ENCODE measurements around the gene USP8. TPM values are rescaled to one million over a fixed set of nuclear protein-coding genes. Genes with fewer than 3 reads are reported as not detected.

Gene USP8
- polyA plus RNA-seq, 3 donors = 32.1 to 62.4 (median 37.3) TPM

- Histone ChIP-seq H3K9me3 (replicated peaks in 1 of 2; ENCODE audit: control insufficient read depth in 1 of 2, insufficient read depth in 1 of 2, low read length in 2 of 2) (no peaks in the 10 kb centered on the region), H3K4me2 (replicated peaks; ENCODE audit: extremely low read depth, low read length, poor library complexity, severe bottlenecking) (no peak overlapping the region), H3K27me3 (ENCODE audit: control insufficient read depth in 2 of 2, insufficient read depth in 2 of 2, low read length in 2 of 2) (no peaks in the 10 kb centered on the region), H4K20me1 (ENCODE audit: insufficient read depth, low read length) (no peaks in the 10 kb centered on the region), H3K4me3 (replicated peaks in 1 of 3; ENCODE audit: low read depth in 2 of 3, low read length in 3 of 3) (no peak overlapping the region), H3K4me1 (ENCODE audit: control insufficient read depth in 1 of 2, insufficient read depth in 2 of 2, low read length in 2 of 2) (no peaks in the 10 kb centered on the region), H2AFZ (ENCODE audit: insufficient read depth, low read depth, low read length, poor library complexity, severe bottlenecking) (no peak overlapping the region), H3K9ac (ENCODE audit: insufficient read depth, low read length, poor library complexity, severe bottlenecking) (no peak overlapping the region), H3K79me2 (ENCODE audit: insufficient read depth, low read length) (no peaks in the 10 kb centered on the region), H3K27ac (ENCODE audit: low read depth in 1 of 2, low read length in 2 of 2) (peak overlapping the region in 1 of 2 donors; percentile 38), H3K36me3 (replicated peaks in 1 of 2; ENCODE audit: control insufficient read depth in 1 of 2, insufficient read depth in 2 of 2, low read length in 2 of 2) (peaks cover 48 to 79% of the 10 kb centered on the region in 2 donors)
- no peak for DNase-seq
- Mint-ChIP-seq H3K4me3 (no peak overlapping the region), H3K27ac (peak overlapping the region in 5 of 7 donors; percentile 15 to 73 (median 66)), H3K27me3 (ENCODE audit: low read depth in 3 of 3) (no peaks in the 10 kb centered on the region), H3K4me1 (peaks cover 3% of the 10 kb centered on the region), H3K9me3 (no peaks in the 10 kb centered on the region), H3K36me3 (peaks cover 46 to 81% of the 10 kb centered on the region in 2 donors)
- intact Hi-C loops (cut with micrococcal nuclease) = no loop called here
- no peak for TF ChIP-seq CTCF (IDR thresholded peaks at IDR 0.05)
- 93% methylated on average over 2 of the region's 4 CpGs for WGBS (ENCODE audit: insufficient coverage)
Measured at GRCh38 chr15:50562735-50563640, 138.8 kb downstream of the USP8 start.

- no peak for DNase-seq
- Mint-ChIP-seq H3K36me3 (peaks cover 51 to 83% of the 10 kb centered on the region in 2 donors), H3K9me3 (no peaks in the 10 kb centered on the region), H3K27me3 (ENCODE audit: low read depth in 3 of 3) (no peaks in the 10 kb centered on the region), H3K4me3 (no peak overlapping the region), H3K27ac (no peak overlapping the region), H3K4me1 (peaks cover 3% of the 10 kb centered on the region)
- Histone ChIP-seq H4K20me1 (ENCODE audit: insufficient read depth, low read length) (no peaks in the 10 kb centered on the region), H3K9ac (ENCODE audit: insufficient read depth, low read length, poor library complexity, severe bottlenecking) (no peak overlapping the region), H3K4me2 (replicated peaks; ENCODE audit: extremely low read depth, low read length, poor library complexity, severe bottlenecking) (no peak overlapping the region), H3K9me3 (replicated peaks in 1 of 2; ENCODE audit: control insufficient read depth in 1 of 2, insufficient read depth in 1 of 2, low read length in 2 of 2) (no peaks in the 10 kb centered on the region), H3K79me2 (ENCODE audit: insufficient read depth, low read length) (no peaks in the 10 kb centered on the region), H3K27me3 (ENCODE audit: control insufficient read depth in 2 of 2, insufficient read depth in 2 of 2, low read length in 2 of 2) (no peaks in the 10 kb centered on the region), H3K36me3 (replicated peaks in 1 of 2; ENCODE audit: control insufficient read depth in 1 of 2, insufficient read depth in 2 of 2, low read length in 2 of 2) (peaks cover 45 to 86% of the 10 kb centered on the region in 2 donors), H2AFZ (ENCODE audit: insufficient read depth, low read depth, low read length, poor library complexity, severe bottlenecking) (no peak overlapping the region), H3K4me3 (replicated peaks in 1 of 3; ENCODE audit: low read depth in 2 of 3, low read length in 3 of 3) (no peak overlapping the region), H3K4me1 (ENCODE audit: control insufficient read depth in 1 of 2, insufficient read depth in 2 of 2, low read length in 2 of 2) (no peaks in the 10 kb centered on the region), H3K27ac (ENCODE audit: low read depth in 1 of 2, low read length in 2 of 2) (no peak overlapping the region)
- TF ChIP-seq CTCF (IDR thresholded peaks at IDR 0.05) = no peak
- intact Hi-C loops (cut with micrococcal nuclease) = no loop called here
- WGBS (ENCODE audit: insufficient coverage) = 88% methylated on average over 1 of the region's 4 CpGs
Measured at GRCh38 chr15:50563756-50564155, 139.6 kb downstream of the USP8 start.

Small RNA genes within 50 kb of the gene (small RNA-seq; reads per million reads assigned to genes)
- gene RNA5SP395 (ENCODE audit: insufficient read length, low read depth) = not detected

Other genes starting within 250 kb of the USP8 start
- gene SLC27A2, start 242.2 kb upstream of the USP8 start, polyA plus RNA-seq = under 1 TPM in 1 of 3 donors, not detected in 2; 0.13 TPM
- gene HDC, start 158.7 kb upstream of the USP8 start, polyA plus RNA-seq = under 1 TPM in 1 of 3 donors, not detected in 2; 0.11 TPM
- 10 to 100 TPM; 12.9 to 15.1 (median 14.9) TPM for gene GABPB1, start 69.2 kb upstream of the USP8 start, polyA plus RNA-seq
- gene USP50, start 122.3 kb downstream of the USP8 start, polyA plus RNA-seq = not detected

All from CD14-positive monocyte (primary cell).